ENCODE results near the gene LRRC8A. TPM values are rescaled to one million over a fixed set of nuclear protein-coding genes. Genes with fewer than 3 reads are reported as not detected.

The LRRC8A gene
- total and polyA plus RNA-seq, 2 experiments from 2014 or later: 35.6 to 37.9 TPM

GRCh38 chr9:128902351-128903078 is 20.6 kb downstream of the LRRC8A start:
- Histone ChIP-seq H3K4me3 (no peak overlapping the region), H3K36me3 (ENCODE audit: low read depth) (peaks cover 2% of the 10 kb centered on the region; the same call in 1 of the 2 replicates), H3K9me2 (ENCODE audit: insufficient read depth) (no peaks in the 10 kb centered on the region), H2AFZ (no peak overlapping the region), H3K9me3 (ENCODE audit: low read depth) (no peaks in the 10 kb centered on the region), H3K4me2 (ENCODE audit: unreplicated experiment) (no peak overlapping the region), H3K4me1 (ENCODE audit: insufficient read depth) (peaks cover 16% of the 10 kb centered on the region), H3K27ac (no peak overlapping the region), H3F3A (ENCODE audit: insufficient read depth) (peaks cover 6% of the 10 kb centered on the region), H4K20me1 (ENCODE audit: insufficient read depth) (no peaks in the 10 kb centered on the region), H3K9ac (no peak overlapping the region), H3K27me3 (replicated peaks; ENCODE audit: insufficient read depth) (no peaks in the 10 kb centered on the region), H3K79me2 (ENCODE audit: insufficient read depth) (peaks cover 67% of the 10 kb centered on the region)
- no peak for DNase-seq
- TF ChIP-seq EZH2phosphoT487 (IDR thresholded peaks at IDR 0.05; ENCODE audit: insufficient read depth, low read depth) (no peak), EZH2 (IDR thresholded peaks at IDR 0.05; ENCODE audit: insufficient read depth, poor library complexity, severe bottlenecking) (no peak)
- WGBS, 2 experiments (ENCODE audit: low coverage in 1 of 2, low lambda C conversion rate in 2 of 2, missing lambda C conversion rate in 2 of 2): 91 to 92% methylated on average over 23 of the region's 23 CpGs
- in situ Hi-C loops (cut with MboI): no loop called here

GRCh38 chr9:128903079-128903461 is 21.1 kb downstream of the LRRC8A start:
- in situ Hi-C loops (cut with MboI): no loop called here
- H4K20me1 ChIP-seq (ENCODE audit: insufficient read depth): no peaks in the 10 kb centered on the region
- WGBS, 2 experiments (ENCODE audit: low coverage in 1 of 2, low lambda C conversion rate in 2 of 2, missing lambda C conversion rate in 2 of 2): 97 to 100% methylated on average over 1 to 2 of the region's 2 CpGs
- peaks cover 6% of the 10 kb centered on the region for H3F3A ChIP-seq (ENCODE audit: insufficient read depth)
- no peaks in the 10 kb centered on the region for H3K9me3 ChIP-seq (ENCODE audit: low read depth)
- no peak for TF ChIP-seq EZH2phosphoT487 (IDR thresholded peaks at IDR 0.05; ENCODE audit: insufficient read depth, low read depth)
- peaks cover 70% of the 10 kb centered on the region for H3K79me2 ChIP-seq (ENCODE audit: insufficient read depth)
- no peak overlapping the region for H3K4me3 ChIP-seq
- H3K4me1 ChIP-seq (ENCODE audit: insufficient read depth): peaks cover 16% of the 10 kb centered on the region
- no peak overlapping the region for H3K27ac ChIP-seq
- H2AFZ ChIP-seq: no peak overlapping the region
- no peaks in the 10 kb centered on the region; the same call in 1 of the 2 replicates for H3K36me3 ChIP-seq (ENCODE audit: low read depth)
- no peaks in the 10 kb centered on the region for H3K9me2 ChIP-seq (ENCODE audit: insufficient read depth)
- no peak for DNase-seq
- no peak overlapping the region for H3K4me2 ChIP-seq (ENCODE audit: unreplicated experiment)
- H3K9ac ChIP-seq: no peak overlapping the region
- no peaks in the 10 kb centered on the region for H3K27me3 ChIP-seq (replicated peaks; ENCODE audit: insufficient read depth)

- Histone ChIP-seq H3K9me2 (ENCODE audit: insufficient read depth) (no peaks in the 10 kb centered on the region), H3K9me3 (ENCODE audit: low read depth) (no peaks in the 10 kb centered on the region), H4K20me1 (ENCODE audit: insufficient read depth) (no peaks in the 10 kb centered on the region), H2AFZ (no peak overlapping the region), H3K27ac (peak overlapping the region; percentile 60), H3K79me2 (ENCODE audit: insufficient read depth) (peaks cover 70% of the 10 kb centered on the region), H3K4me3 (no peak overlapping the region), H3F3A (ENCODE audit: insufficient read depth) (peaks cover 6% of the 10 kb centered on the region), H3K36me3 (ENCODE audit: low read depth) (peaks cover 7% of the 10 kb centered on the region; the same call in 1 of the 2 replicates), H3K4me1 (ENCODE audit: insufficient read depth) (peaks cover 16% of the 10 kb centered on the region), H3K27me3 (replicated peaks; ENCODE audit: insufficient read depth) (no peaks in the 10 kb centered on the region), H3K9ac (no peak overlapping the region), H3K4me2 (ENCODE audit: unreplicated experiment) (no peak overlapping the region)
- 47 to 51% methylated on average over 10 of the region's 10 CpGs for WGBS, 2 experiments (ENCODE audit: low coverage in 1 of 2, low lambda C conversion rate in 2 of 2, missing lambda C conversion rate in 2 of 2)
- peak; percentile 39 for DNase-seq
- TF ChIP-seq EZH2 (IDR thresholded peaks at IDR 0.05; ENCODE audit: insufficient read depth, poor library complexity, severe bottlenecking): no peak
- no peak for TF ChIP-seq EZH2phosphoT487 (IDR thresholded peaks at IDR 0.05; ENCODE audit: insufficient read depth, low read depth)
- in situ Hi-C loops (cut with MboI): no loop called here
Measured at GRCh38 chr9:128903871-128904620, 22.1 kb downstream of the LRRC8A start.

GRCh38 chr9:128905964-128906363 is 24.0 kb downstream of the LRRC8A start:
- DNase-seq: no peak
- Histone ChIP-seq H3F3A (ENCODE audit: insufficient read depth) (peaks cover 8% of the 10 kb centered on the region; the same call in 1 of the 2 replicates), H3K9me2 (ENCODE audit: insufficient read depth) (no peaks in the 10 kb centered on the region), H3K4me2 (ENCODE audit: unreplicated experiment) (no peak overlapping the region), H3K79me2 (ENCODE audit: insufficient read depth) (peaks cover 72% of the 10 kb centered on the region), H2AFZ (no peak overlapping the region), H3K27ac (no peak overlapping the region), H3K9me3 (ENCODE audit: low read depth) (no peaks in the 10 kb centered on the region), H4K20me1 (ENCODE audit: insufficient read depth) (no peaks in the 10 kb centered on the region), H3K9ac (no peak overlapping the region), H3K27me3 (replicated peaks; ENCODE audit: insufficient read depth) (no peaks in the 10 kb centered on the region), H3K4me1 (ENCODE audit: insufficient read depth) (peaks cover 16% of the 10 kb centered on the region), H3K4me3 (no peak overlapping the region), H3K36me3 (ENCODE audit: low read depth) (peaks cover 10% of the 10 kb centered on the region; the same call in 1 of the 2 replicates)
- WGBS, 2 experiments (ENCODE audit: low coverage in 1 of 2, low lambda C conversion rate in 2 of 2, missing lambda C conversion rate in 2 of 2): 88 to 89% methylated on average over 6 to 7 of the region's 7 CpGs
- in situ Hi-C loops (cut with MboI): no loop called here
- TF ChIP-seq EZH2 (IDR thresholded peaks at IDR 0.05; ENCODE audit: insufficient read depth, poor library complexity, severe bottlenecking) (no peak), EZH2phosphoT487 (IDR thresholded peaks at IDR 0.05; ENCODE audit: insufficient read depth, low read depth) (no peak)
